COR-L47 (cell line): ENCODE measurements around the gene OSBPL5.

Experiments used
- DNase-seq: peaks from one replicate; lab custom pipeline; 2025; lab: John Stamatoyannopoulos, UW

Gene OSBPL5

GRCh38 chr11:3165152-3165705, at the start of gene OSBPL5:
Gene OSBPL5 (minus strand): TSS chr11:3165310. CDS start chr11:3129148, 36,162 bp downstream.
- peak; percentile 37 for DNase-seq

GRCh38 chr11:3214420-3214699, 49.2 kb upstream of the OSBPL5 start:
- DNase-seq, result no peak

- no peak for DNase-seq
These were observed 48.7 kb upstream of the OSBPL5 start for GRCh38 chr11:3213659-3214419.

- no peak for DNase-seq
These were observed 43.2 kb upstream of the OSBPL5 start for GRCh38 chr11:3208272-3208671.

- no peak for DNase-seq
These were observed 42.5 kb upstream of the OSBPL5 start for GRCh38 chr11:3207526-3208189.

GRCh38 chr11:3206922-3207204, 41.8 kb upstream of the OSBPL5 start:
- DNase-seq, result no peak

- no peak for DNase-seq
These were observed 41.2 kb upstream of the OSBPL5 start for GRCh38 chr11:3206156-3206921.

- no peak for DNase-seq
These were observed 40.4 kb upstream of the OSBPL5 start for GRCh38 chr11:3205261-3206155.

- no peak for DNase-seq
These were observed 39.3 kb upstream of the OSBPL5 start for GRCh38 chr11:3204141-3205015.

GRCh38 chr11:3203221-3204043, 38.3 kb upstream of the OSBPL5 start:
- peak; percentile 64 for DNase-seq

- no peak for DNase-seq
These were observed 37.6 kb upstream of the OSBPL5 start for GRCh38 chr11:3202759-3203158.

GRCh38 chr11:3202305-3202704, 37.2 kb upstream of the OSBPL5 start:
- no peak for DNase-seq

GRCh38 chr11:3201677-3202181, 36.6 kb upstream of the OSBPL5 start:
- no peak for DNase-seq

GRCh38 chr11:3201112-3201581, 36.0 kb upstream of the OSBPL5 start:
- DNase-seq, result no peak

GRCh38 chr11:3200388-3201111, 35.4 kb upstream of the OSBPL5 start:
- DNase-seq, result no peak

- DNase-seq, result no peak
These were observed 34.6 kb upstream of the OSBPL5 start for GRCh38 chr11:3199537-3200295.

- no peak for DNase-seq
These were observed 33.7 kb upstream of the OSBPL5 start for GRCh38 chr11:3198815-3199214.

- no peak for DNase-seq
These were observed 32.9 kb upstream of the OSBPL5 start for GRCh38 chr11:3197878-3198528.
